ENCODE measurements around the gene EIF4G1. TPM values are rescaled to one million over a fixed set of nuclear protein-coding genes. Genes with fewer than 3 reads are reported as not detected.

EIF4G1 gene
- total RNA-seq, 1 donor from 2014 or later, result 529 TPM

- Mint-ChIP-seq H3K4me3 (no peak overlapping the region), H3K27me3 (ENCODE audit: low read depth) (no peaks in the 10 kb centered on the region), H3K27ac (ENCODE audit: unreplicated experiment) (no peak overlapping the region)
Measured at GRCh38 chr3:184344579-184345316, 30.3 kb downstream of the EIF4G1 start.

DNA sequence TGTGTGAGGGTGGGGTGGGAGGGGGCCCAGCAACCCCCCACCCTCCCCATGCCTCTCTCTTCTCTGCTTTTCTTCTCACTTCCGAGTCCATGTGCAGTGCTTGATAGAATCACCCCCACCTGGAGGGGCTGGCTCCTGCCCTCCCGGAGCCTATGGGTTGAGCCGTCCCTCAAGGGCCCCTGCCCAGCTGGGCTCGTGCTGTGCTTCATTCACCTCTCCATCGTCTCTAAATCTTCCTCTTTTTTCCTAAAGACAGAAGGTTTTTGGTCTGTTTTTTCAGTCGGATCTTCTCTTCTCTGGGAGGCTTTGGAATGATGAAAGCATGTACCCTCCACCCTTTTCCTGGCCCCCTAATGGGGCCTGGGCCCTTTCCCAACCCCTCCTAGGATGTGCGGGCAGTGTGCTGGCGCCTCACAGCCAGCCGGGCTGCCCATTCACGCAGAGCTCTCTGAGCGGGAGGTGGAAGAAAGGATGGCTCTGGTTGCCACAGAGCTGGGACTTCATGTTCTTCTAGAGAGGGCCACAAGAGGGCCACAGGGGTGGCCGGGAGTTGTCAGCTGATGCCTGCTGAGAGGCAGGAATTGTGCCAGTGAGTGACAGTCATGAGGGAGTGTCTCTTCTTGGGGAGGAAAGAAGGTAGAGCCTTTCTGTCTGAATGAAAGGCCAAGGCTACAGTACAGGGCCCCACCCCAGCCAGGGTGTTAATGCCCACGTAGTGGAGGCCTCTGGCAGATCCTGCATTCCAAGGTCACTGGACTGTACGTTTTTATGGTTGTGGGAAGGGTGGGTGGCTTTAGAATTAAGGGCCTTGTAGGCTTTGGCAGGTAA is 31.1 kb downstream of the EIF4G1 start:
- H3K27me3 Mint-ChIP-seq (ENCODE audit: low read depth), result no peaks in the 10 kb centered on the region
- no peaks in the 10 kb centered on the region for H3K9me3 Mint-ChIP-seq
- DNase-seq (ENCODE audit: low read depth, low spot score), result peak; percentile 44
- peaks cover 10% of the 10 kb centered on the region for H3K36me3 Mint-ChIP-seq (ENCODE audit: low read depth)
- TF ChIP-seq, protein P1, sequence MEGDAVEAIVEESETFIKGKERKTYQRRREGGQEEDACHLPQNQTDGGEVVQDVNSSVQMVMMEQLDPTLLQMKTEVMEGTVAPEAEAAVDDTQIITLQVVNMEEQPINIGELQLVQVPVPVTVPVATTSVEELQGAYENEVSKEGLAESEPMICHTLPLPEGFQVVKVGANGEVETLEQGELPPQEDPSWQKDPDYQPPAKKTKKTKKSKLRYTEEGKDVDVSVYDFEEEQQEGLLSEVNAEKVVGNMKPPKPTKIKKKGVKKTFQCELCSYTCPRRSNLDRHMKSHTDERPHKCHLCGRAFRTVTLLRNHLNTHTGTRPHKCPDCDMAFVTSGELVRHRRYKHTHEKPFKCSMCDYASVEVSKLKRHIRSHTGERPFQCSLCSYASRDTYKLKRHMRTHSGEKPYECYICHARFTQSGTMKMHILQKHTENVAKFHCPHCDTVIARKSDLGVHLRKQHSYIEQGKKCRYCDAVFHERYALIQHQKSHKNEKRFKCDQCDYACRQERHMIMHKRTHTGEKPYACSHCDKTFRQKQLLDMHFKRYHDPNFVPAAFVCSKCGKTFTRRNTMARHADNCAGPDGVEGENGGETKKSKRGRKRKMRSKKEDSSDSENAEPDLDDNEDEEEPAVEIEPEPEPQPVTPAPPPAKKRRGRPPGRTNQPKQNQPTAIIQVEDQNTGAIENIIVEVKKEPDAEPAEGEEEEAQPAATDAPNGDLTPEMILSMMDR (conservative IDR thresholded peaks at IDR 0.05), result peak; percentile 62
- H3K4me1 Mint-ChIP-seq, result peaks cover 21% of the 10 kb centered on the region
- H3K27ac Mint-ChIP-seq (ENCODE audit: unreplicated experiment), result peak overlapping the region; percentile 84
- H3K4me3 Mint-ChIP-seq, result peak overlapping the region; percentile 82

More at GRCh38 chr3:184344579-184345316, 30.3 kb downstream of the EIF4G1 start:
- TF ChIP-seq, protein P1 (conservative IDR thresholded peaks at IDR 0.05), result no peak
- Mint-ChIP-seq H3K36me3 (ENCODE audit: low read depth) (peaks cover 10% of the 10 kb centered on the region), H3K9me3 (no peaks in the 10 kb centered on the region), H3K4me1 (peaks cover 20% of the 10 kb centered on the region)
- no peak for DNase-seq (ENCODE audit: low read depth, low spot score)

DNA sequence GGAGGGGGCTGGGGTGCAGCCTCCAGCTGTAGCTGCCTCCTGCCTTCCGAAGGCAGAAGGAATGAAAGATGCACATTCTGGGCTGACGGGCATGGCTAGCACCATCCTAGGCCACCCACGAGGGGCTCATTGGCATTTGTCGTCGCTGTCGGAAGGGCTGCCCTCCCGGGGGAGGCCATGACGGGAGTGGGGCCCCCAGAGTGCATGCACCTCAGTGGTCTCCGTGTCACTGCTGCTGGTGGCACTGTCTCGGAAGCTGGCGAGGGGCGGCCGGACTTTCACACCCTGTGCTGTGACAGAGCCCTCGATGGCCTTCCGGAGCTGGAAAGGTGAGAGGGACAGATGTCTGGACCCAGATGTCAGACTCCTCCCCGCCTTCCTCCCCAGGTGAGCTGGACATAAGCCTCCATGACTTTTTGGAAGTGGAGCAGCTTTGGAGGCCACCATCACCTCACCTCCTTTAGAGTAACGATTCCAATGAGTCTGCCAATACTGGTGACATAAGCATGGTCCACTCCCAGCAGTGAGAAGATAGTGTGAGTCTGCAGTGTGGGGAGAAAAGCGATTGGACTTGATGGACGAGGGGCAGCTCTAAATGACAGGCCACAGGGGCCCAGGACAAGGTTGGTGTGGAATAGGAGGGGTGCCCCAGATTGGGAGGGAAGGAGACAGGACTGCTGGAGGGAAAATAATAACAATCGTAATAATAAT is 32.2 kb downstream of the EIF4G1 start:
- Mint-ChIP-seq H3K4me1 (peaks cover 22% of the 10 kb centered on the region), H3K4me3 (no peak overlapping the region), H3K9me3 (no peaks in the 10 kb centered on the region), H3K27ac (ENCODE audit: unreplicated experiment) (no peak overlapping the region), H3K27me3 (ENCODE audit: low read depth) (no peaks in the 10 kb centered on the region), H3K36me3 (ENCODE audit: low read depth) (peaks cover 10% of the 10 kb centered on the region)
- TF ChIP-seq, protein P1 (conservative IDR thresholded peaks at IDR 0.05), result no peak
- no peak for DNase-seq (ENCODE audit: low read depth, low spot score)

- Mint-ChIP-seq H3K36me3 (ENCODE audit: low read depth) (peaks cover 12% of the 10 kb centered on the region), H3K27ac (ENCODE audit: unreplicated experiment) (no peak overlapping the region), H3K4me1 (peaks cover 30% of the 10 kb centered on the region), H3K4me3 (no peak overlapping the region), H3K9me3 (no peaks in the 10 kb centered on the region), H3K27me3 (ENCODE audit: low read depth) (no peaks in the 10 kb centered on the region)
- no peak for DNase-seq (ENCODE audit: low read depth, low spot score)
- TF ChIP-seq, protein P1 (conservative IDR thresholded peaks at IDR 0.05), result no peak
Measured at GRCh38 chr3:184347321-184348056, 33.1 kb downstream of the EIF4G1 start.

GRCh38 chr3:184348057-184348382 is 33.6 kb downstream of the EIF4G1 start:
- H3K4me3 Mint-ChIP-seq, result no peak overlapping the region
- TF ChIP-seq, protein P1 (conservative IDR thresholded peaks at IDR 0.05), result no peak

More at GRCh38 chr3:184348057-184348382, 33.6 kb downstream of the EIF4G1 start:
- peaks cover 30% of the 10 kb centered on the region for H3K4me1 Mint-ChIP-seq
- peaks cover 10% of the 10 kb centered on the region for H3K36me3 Mint-ChIP-seq (ENCODE audit: low read depth)
- H3K27ac Mint-ChIP-seq (ENCODE audit: unreplicated experiment), result no peak overlapping the region
- no peaks in the 10 kb centered on the region for H3K27me3 Mint-ChIP-seq (ENCODE audit: low read depth)
- no peak for DNase-seq (ENCODE audit: low read depth, low spot score)
- H3K9me3 Mint-ChIP-seq, result no peaks in the 10 kb centered on the region

Data from neural crest cell (in vitro differentiated cells).